GM12801 (cell line): Measurements from ENCODE around the gene PRKCB.

Experiments used
- CTCF ChIP-seq: IDR thresholded peaks from one replicate; pipeline ENCODE4 v1.5.1; 2011; ENCODE audit warnings: control low read depth; ENCODE audit not compliant: insufficient read length; ENCODE audit errors: extremely low read depth

The PRKCB gene

GRCh38 chr16:24091125-24091524 lies 255.3 kb downstream of the PRKCB start:
- no peak for TF ChIP-seq CTCF

GRCh38 chr16:24093049-24093448 lies 257.3 kb downstream of the PRKCB start:
- TF ChIP-seq CTCF: no peak

GRCh38 chr16:24094660-24095059 lies 258.9 kb downstream of the PRKCB start:
- no peak for TF ChIP-seq CTCF

- TF ChIP-seq CTCF: no peak
These were observed 263.1 kb downstream of the PRKCB start for GRCh38 chr16:24098896-24099295.

GRCh38 chr16:24101431-24101830 lies 265.6 kb downstream of the PRKCB start:
- TF ChIP-seq CTCF: no peak

GRCh38 chr16:24102209-24102660 lies 266.5 kb downstream of the PRKCB start:
- TF ChIP-seq CTCF: no peak

GRCh38 chr16:24111724-24112302 lies 276.0 kb downstream of the PRKCB start:
- TF ChIP-seq CTCF: no peak

- no peak for TF ChIP-seq CTCF
These were observed 277.4 kb downstream of the PRKCB start for GRCh38 chr16:24113115-24113745.
